HepG2 (cell line): ENCODE results near the gene SPINK6. TPM values are rescaled to one million over a fixed set of nuclear protein-coding genes. Genes with fewer than 3 reads are reported as not detected.

ENCODE experiments used
- ATAC-seq: fragments of 200-7000 bp; cut with Tn5 transposase; 3 replicates; pipeline ENCODE4 v1.9.1; 2020; ENCODE audit warnings: mild to moderate bottlenecking, moderate library complexity
- BruUV-seq: library from RNA; stranded (reverse); fragments of 400-500 nt; replicated peaks from 2 replicates; lab custom pipeline; 2021; lab: Mats Ljungman, UMichigan
- CTCF ChIA-PET: fragments of 300-600 bp; formaldehyde crosslinking; extraction: SDS; loops from one replicate; lab custom pipeline; 2021; ENCODE audit warnings: low total read pairs, inconsistent platforms, low intra/inter-chr PET ratio; lab: Yijun Ruan, JAX
- POLR2A ChIA-PET: fragments of 350-600 bp; sonication (Branson Sonifier 250); formaldehyde crosslinking; loops from one replicate; lab custom pipeline; 2020; ENCODE audit warnings: antibody characterized with exemption, inconsistent platforms; lab: Yijun Ruan, JAX
- DNase-seq: peaks from one replicate; pipeline ENCODE4 v3.0.0-alpha.2; 2015; ENCODE audit warnings: low spot score
- FAIRE-seq: peaks from 3 replicates; lab custom pipeline; 2011; peaks lifted over from hg19 to GRCh38; lab: Jason Lieb, UNC
- H2AFZ ChIP-seq: one replicate; pipeline ENCODE4 v1.6.1; 2011; ENCODE audit warnings: low read length, inconsistent platforms
- H3K27ac ChIP-seq: fragments of 300-600 bp; 3 replicates; pipeline ENCODE4 v1.8.0; 2011; ENCODE audit warnings: mixed run types, mild to moderate bottlenecking, mixed read lengths, low read length, inconsistent platforms; ENCODE audit not compliant: insufficient read depth; ENCODE audit errors: extremely low read length
- H3K27me3 ChIP-seq, 2 experiments: fragments of 200-600 bp in 1 of 2; 2 replicates in 1 of 2; 3 replicates in 1 of 2; pipeline versions ENCODE4 v1.6.0 to v1.8.0; 2011; ENCODE audit warnings: low read length in 2 of 2, mild to moderate bottlenecking in 2 of 2, moderate library complexity in 2 of 2, inconsistent platforms in 1 of 2; ENCODE audit not compliant: insufficient read depth in 2 of 2, control insufficient read depth in 1 of 2
- H3K36me3 ChIP-seq, 2 experiments: fragments of 200-600 bp in 1 of 2; replicated peaks in 1 of 2; 2 replicates in 1 of 2; 3 replicates in 1 of 2; pipeline versions ENCODE4 v1.5.1 to v1.8.0; 2011; ENCODE audit warnings: low read length in 2 of 2, inconsistent platforms in 1 of 2; ENCODE audit not compliant: insufficient read depth in 2 of 2, control insufficient read depth in 1 of 2
- H3K4me1 ChIP-seq: 2 replicates; pipeline ENCODE4 v1.5.1; 2012; ENCODE audit warnings: low read length, inconsistent platforms; ENCODE audit not compliant: insufficient read depth
- H3K4me2 ChIP-seq: 2 replicates; pipeline ENCODE4 v1.6.0; 2011; ENCODE audit warnings: low read depth, low read length, inconsistent platforms
- H3K4me3 ChIP-seq, 3 experiments: fragments of 200-600 bp in 1 of 3; sonication (generic), shearing (Covaris generic) in 1 of 3; replicated peaks in 1 of 3; 2 replicates each; pipeline ENCODE4 v1.5.1; 2011 to 2016; ENCODE audit warnings: low read length in 3 of 3, inconsistent platforms in 2 of 3, low read depth in 2 of 3, mild to moderate bottlenecking in 2 of 3, control low read depth in 1 of 3, mixed read lengths in 1 of 3; ENCODE audit not compliant: insufficient read depth in 1 of 3
- H3K79me2 ChIP-seq: one replicate; pipeline ENCODE4 v1.6.1; 2011; ENCODE audit warnings: low read length, inconsistent platforms; ENCODE audit not compliant: insufficient read depth
- H3K9ac ChIP-seq: 2 replicates; pipeline ENCODE4 v1.6.0; 2011; ENCODE audit warnings: mild to moderate bottlenecking, low read depth, low read length, inconsistent platforms; ENCODE audit not compliant: insufficient read depth
- H3K9me3 ChIP-seq: 2 replicates; pipeline ENCODE4 v1.5.1; 2012; ENCODE audit warnings: mild to moderate bottlenecking, low read length
- H4K20me1 ChIP-seq: 2 replicates; pipeline ENCODE4 v1.6.0; 2011; ENCODE audit warnings: inconsistent platforms, mild to moderate bottlenecking, low read length, moderate library complexity; ENCODE audit not compliant: insufficient read depth
- FOXA3 ChIP-seq: IDR thresholded peaks from 2 replicates; pipeline ENCODE4 v1.6.1; 2016; ENCODE audit warnings: missing genetic modification reagents, missing compliant biosample characterization
- FOXP1 ChIP-seq, 2 experiments: fragments of 450-650 bp in 1 of 2; IDR thresholded peaks; 2 replicates each; pipeline ENCODE4 v1.6.1; 2017 to 2018; ENCODE audit warnings: antibody characterized with exemption in 1 of 2
- GPN1 ChIP-seq: sonication (generic); formaldehyde crosslinking; IDR thresholded peaks from 2 replicates; pipeline ENCODE4 v1.5.1; 2020; ENCODE audit warnings: missing genetic modification reagents, borderline replicate concordance
- KLF12 ChIP-seq: sonication (generic); formaldehyde crosslinking; IDR thresholded peaks from 2 replicates; pipeline ENCODE4 v1.4.0; 2020; ENCODE audit warnings: missing genetic modification reagents, borderline replicate concordance
- MZF1 ChIP-seq: sonication (generic); formaldehyde crosslinking; IDR thresholded peaks from 2 replicates; pipeline ENCODE4 v1.8.1; 2023; ENCODE audit warnings: mild to moderate bottlenecking, missing genetic modification reagents, borderline replicate concordance
- SMAD3 ChIP-seq: sonication (generic); formaldehyde crosslinking; IDR thresholded peaks from 2 replicates; pipeline ENCODE4 v1.4.0; 2020; ENCODE audit warnings: missing genetic modification reagents
- SRSF1 ChIP-seq: fragments of 200-400 bp; formaldehyde crosslinking; optimal IDR thresholded peaks from 2 replicates; pipeline ENCODE3; 2017; ENCODE audit warnings: mild to moderate bottlenecking, low read depth, low read length, moderate library complexity
- ZFP37 ChIP-seq: sonication (generic); formaldehyde crosslinking; IDR thresholded peaks from 2 replicates; pipeline ENCODE4 v1.4.0; 2020; ENCODE audit warnings: missing genetic modification reagents, borderline replicate concordance
- ZFX ChIP-seq: sonication (generic); formaldehyde crosslinking; IDR thresholded peaks from 2 replicates; pipeline ENCODE4 v1.4.0; 2020; ENCODE audit warnings: mild to moderate bottlenecking, low read depth, missing genetic modification reagents, moderate library complexity
- ZFY ChIP-seq: sonication (generic); formaldehyde crosslinking; IDR thresholded peaks from 2 replicates; pipeline ENCODE4 v1.4.0; 2020; ENCODE audit warnings: missing genetic modification reagents
- ZNF350 ChIP-seq: sonication (generic); formaldehyde crosslinking; IDR thresholded peaks from 2 replicates; pipeline ENCODE4 v1.4.0; 2020; ENCODE audit warnings: mild to moderate bottlenecking, low read depth, missing genetic modification reagents, borderline replicate concordance
- ZNF616 ChIP-seq: sonication (generic); formaldehyde crosslinking; IDR thresholded peaks from 2 replicates; pipeline ENCODE4 v1.5.0; 2020; ENCODE audit warnings: low read depth, mild to moderate bottlenecking, missing genetic modification reagents
- WGBS: methylation state at CpG from one replicate; pipeline ENCODE4 v1.1.6; 2017; ENCODE audit warnings: low lambda C conversion rate; 5-methylcytosine and 5-hydroxymethylcytosine counted together
- in situ Hi-C: cut with HindIII; loops from 2 replicates; pipeline ENCODE4 v1.10.0; 2017; ENCODE audit warnings: low pct_unique_long_range_greater_than_20kb; ENCODE audit not compliant: extremely low pct_ligation_motif_present
- intact Hi-C: fragments of 100-400 bp; cut with micrococcal nuclease; formaldehyde crosslinking; loops from one replicate; pipeline ENCODE4 v1.10.0; 2022; ENCODE audit not compliant: unreplicated experiment
- polyA plus RNA-seq, 8 experiments: library from polyadenylated mRNA; depleted of rRNA in 3 of 8; stranded (reverse) in 7 of 8; unstranded in 1 of 8; fragments of >200 nt; fragmentation: Illumina TruSeq in 4 of 8; extraction: Trizol in 4 of 8; gene quantifications; 2 replicates each; pipeline versions ENCODE4 v1.2.1 to v1.2.3, GENCODE V29; 2011 to 2016; ENCODE audit warnings: low read depth in 4 of 8, missing spikeins in 1 of 8, mixed read lengths in 1 of 8; ENCODE audit not compliant: insufficient read depth in 1 of 8
- total RNA-seq, 5 experiments: library from RNA; depleted of rRNA; stranded (reverse); fragments of >200 nt; fragmentation: Illumina TruSeq; extraction: Trizol; gene quantifications; 2 replicates each; pipeline ENCODE4 v1.2.3, GENCODE V29; 2016; ENCODE audit warnings: low read depth in 1 of 5
- TF ChIP-seq, protein P1 (sequence below): sonication (generic); formaldehyde crosslinking; IDR thresholded peaks from 2 replicates; pipeline ENCODE4 v1.5.0; 2020; ENCODE audit warnings: mild to moderate bottlenecking, missing genetic modification reagents
- TF ChIP-seq, protein P2 (sequence below): sonication (generic); formaldehyde crosslinking; IDR thresholded peaks from 2 replicates; pipeline ENCODE4 v1.4.0; 2020; ENCODE audit warnings: missing genetic modification reagents
- TF ChIP-seq, protein P3 (sequence below): sonication (generic); formaldehyde crosslinking; IDR thresholded peaks from 2 replicates; pipeline ENCODE4 v1.9.0; 2021; ENCODE audit warnings: missing genetic modification reagents, borderline replicate concordance
- TF ChIP-seq, protein P4 (sequence below): sonication (generic); formaldehyde crosslinking; IDR thresholded peaks from 2 replicates; pipeline ENCODE4 v1.4.0; 2020; ENCODE audit warnings: missing genetic modification reagents, borderline replicate concordance

The SPINK6 gene
- total and polyA plus RNA-seq, 2 of the 13 experiments (the other 11 are each of a cell fraction or from before 2014, with no cell fraction given): not detected

DNA sequence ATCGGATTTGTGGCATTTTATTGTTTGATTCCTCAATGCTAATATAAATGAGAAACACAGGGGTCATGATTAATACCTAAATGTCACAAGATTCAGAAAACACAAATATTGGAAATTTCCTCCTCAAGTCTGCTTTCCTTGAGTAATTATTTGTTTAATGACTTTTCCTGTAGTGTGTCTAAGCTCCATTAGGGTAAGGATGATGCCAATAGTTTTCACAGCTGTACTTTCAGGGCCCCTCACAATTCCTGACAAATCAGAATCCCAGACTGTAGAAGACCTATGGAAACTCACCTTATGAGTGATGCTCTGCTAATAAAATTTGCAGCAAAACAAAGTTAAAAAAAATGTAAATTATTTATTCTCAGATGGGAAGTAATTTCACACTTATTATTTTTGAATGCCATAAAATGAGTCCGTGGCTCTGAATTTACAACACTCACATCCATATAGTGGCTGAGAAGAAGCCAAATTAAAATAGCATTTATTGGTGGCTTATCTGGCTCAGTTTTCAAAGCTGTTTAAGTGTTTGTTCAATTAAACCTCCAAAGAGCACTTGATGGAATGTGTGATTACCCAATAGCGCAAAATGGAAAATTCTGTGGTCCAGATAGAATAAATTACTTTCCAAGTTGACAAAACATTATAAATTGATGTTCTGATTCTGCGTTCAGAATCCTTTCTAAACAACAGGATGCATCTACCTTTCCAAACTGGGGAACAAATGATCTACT is 36.1 kb upstream of the SPINK6 start:
- ChIA-PET CTCF (no interaction called here), POLR2A (no interaction called here)
- in situ Hi-C loops (no loop called here), intact Hi-C loops (no loop called here)
- no peaks in the 10 kb centered on the region for H3K36me3 ChIP-seq
- no peak overlapping the region for H2AFZ ChIP-seq
- no TSS peak for BruUV-seq
- H3K9ac ChIP-seq: no peak overlapping the region
- H3K9me3 ChIP-seq: no peaks in the 10 kb centered on the region
- no peak overlapping the region for H3K4me3 ChIP-seq
- H3K4me2 ChIP-seq: no peak overlapping the region
- no peak for FAIRE-seq
- H3K27ac ChIP-seq: no peak overlapping the region
- H3K27me3 ChIP-seq: no peaks in the 10 kb centered on the region
- WGBS: 23% methylated on average over 4 of the region's 4 CpGs
- H3K4me1 ChIP-seq: no peaks in the 10 kb centered on the region
- H4K20me1 ChIP-seq: no peaks in the 10 kb centered on the region
- DNase-seq: no peak
- H3K79me2 ChIP-seq: no peaks in the 10 kb centered on the region
- ATAC-seq: no peak
- TF ChIP-seq MZF1: no peak
- no peak for TF ChIP-seq FOXP1 (IDR thresholded peaks at IDR 0.05)
- TF ChIP-seq FOXP1 (CRISPR knock-in tag; IDR thresholded peaks at IDR 0.05): no peak
- TF ChIP-seq GPN1: no peak
- TF ChIP-seq, protein P1, sequence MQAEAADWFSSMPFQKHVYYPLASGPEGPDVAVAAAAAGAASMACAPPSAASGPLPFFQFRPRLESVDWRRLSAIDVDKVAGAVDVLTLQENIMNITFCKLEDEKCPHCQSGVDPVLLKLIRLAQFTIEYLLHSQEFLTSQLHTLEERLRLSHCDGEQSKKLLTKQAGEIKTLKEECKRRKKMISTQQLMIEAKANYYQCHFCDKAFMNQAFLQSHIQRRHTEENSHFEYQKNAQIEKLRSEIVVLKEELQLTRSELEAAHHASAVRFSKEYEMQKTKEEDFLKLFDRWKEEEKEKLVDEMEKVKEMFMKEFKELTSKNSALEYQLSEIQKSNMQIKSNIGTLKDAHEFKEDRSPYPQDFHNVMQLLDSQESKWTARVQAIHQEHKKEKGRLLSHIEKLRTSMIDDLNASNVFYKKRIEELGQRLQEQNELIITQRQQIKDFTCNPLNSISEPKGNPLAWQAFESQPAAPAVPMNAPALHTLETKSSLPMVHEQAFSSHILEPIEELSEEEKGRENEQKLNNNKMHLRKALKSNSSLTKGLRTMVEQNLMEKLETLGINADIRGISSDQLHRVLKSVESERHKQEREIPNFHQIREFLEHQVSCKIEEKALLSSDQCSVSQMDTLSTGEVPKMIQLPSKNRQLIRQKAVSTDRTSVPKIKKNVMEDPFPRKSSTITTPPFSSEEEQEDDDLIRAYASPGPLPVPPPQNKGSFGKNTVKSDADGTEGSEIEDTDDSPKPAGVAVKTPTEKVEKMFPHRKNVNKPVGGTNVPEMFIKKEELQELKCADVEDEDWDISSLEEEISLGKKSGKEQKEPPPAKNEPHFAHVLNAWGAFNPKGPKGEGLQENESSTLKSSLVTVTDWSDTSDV (CRISPR knock-in tag): no peak
- TF ChIP-seq ZNF616 (CRISPR knock-in tag): no peak
- no peak for TF ChIP-seq SRSF1
- TF ChIP-seq, protein P2, sequence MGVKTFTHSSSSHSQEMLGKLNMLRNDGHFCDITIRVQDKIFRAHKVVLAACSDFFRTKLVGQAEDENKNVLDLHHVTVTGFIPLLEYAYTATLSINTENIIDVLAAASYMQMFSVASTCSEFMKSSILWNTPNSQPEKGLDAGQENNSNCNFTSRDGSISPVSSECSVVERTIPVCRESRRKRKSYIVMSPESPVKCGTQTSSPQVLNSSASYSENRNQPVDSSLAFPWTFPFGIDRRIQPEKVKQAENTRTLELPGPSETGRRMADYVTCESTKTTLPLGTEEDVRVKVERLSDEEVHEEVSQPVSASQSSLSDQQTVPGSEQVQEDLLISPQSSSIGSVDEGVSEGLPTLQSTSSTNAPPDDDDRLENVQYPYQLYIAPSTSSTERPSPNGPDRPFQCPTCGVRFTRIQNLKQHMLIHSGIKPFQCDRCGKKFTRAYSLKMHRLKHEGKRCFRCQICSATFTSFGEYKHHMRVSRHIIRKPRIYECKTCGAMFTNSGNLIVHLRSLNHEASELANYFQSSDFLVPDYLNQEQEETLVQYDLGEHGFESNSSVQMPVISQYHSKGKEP (CRISPR knock-in tag): no peak
- TF ChIP-seq ZFP37 (CRISPR knock-in tag): no peak
- TF ChIP-seq SMAD3: no peak
- no peak for TF ChIP-seq ZNF350 (CRISPR knock-in tag)
- TF ChIP-seq KLF12: no peak
- TF ChIP-seq, protein P3, sequence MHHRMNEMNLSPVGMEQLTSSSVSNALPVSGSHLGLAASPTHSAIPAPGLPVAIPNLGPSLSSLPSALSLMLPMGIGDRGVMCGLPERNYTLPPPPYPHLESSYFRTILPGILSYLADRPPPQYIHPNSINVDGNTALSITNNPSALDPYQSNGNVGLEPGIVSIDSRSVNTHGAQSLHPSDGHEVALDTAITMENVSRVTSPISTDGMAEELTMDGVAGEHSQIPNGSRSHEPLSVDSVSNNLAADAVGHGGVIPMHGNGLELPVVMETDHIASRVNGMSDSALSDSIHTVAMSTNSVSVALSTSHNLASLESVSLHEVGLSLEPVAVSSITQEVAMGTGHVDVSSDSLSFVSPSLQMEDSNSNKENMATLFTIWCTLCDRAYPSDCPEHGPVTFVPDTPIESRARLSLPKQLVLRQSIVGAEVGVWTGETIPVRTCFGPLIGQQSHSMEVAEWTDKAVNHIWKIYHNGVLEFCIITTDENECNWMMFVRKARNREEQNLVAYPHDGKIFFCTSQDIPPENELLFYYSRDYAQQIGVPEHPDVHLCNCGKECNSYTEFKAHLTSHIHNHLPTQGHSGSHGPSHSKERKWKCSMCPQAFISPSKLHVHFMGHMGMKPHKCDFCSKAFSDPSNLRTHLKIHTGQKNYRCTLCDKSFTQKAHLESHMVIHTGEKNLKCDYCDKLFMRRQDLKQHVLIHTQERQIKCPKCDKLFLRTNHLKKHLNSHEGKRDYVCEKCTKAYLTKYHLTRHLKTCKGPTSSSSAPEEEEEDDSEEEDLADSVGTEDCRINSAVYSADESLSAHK: no peak
- no peak for TF ChIP-seq ZFX (CRISPR knock-in tag)
- TF ChIP-seq, protein P4, sequence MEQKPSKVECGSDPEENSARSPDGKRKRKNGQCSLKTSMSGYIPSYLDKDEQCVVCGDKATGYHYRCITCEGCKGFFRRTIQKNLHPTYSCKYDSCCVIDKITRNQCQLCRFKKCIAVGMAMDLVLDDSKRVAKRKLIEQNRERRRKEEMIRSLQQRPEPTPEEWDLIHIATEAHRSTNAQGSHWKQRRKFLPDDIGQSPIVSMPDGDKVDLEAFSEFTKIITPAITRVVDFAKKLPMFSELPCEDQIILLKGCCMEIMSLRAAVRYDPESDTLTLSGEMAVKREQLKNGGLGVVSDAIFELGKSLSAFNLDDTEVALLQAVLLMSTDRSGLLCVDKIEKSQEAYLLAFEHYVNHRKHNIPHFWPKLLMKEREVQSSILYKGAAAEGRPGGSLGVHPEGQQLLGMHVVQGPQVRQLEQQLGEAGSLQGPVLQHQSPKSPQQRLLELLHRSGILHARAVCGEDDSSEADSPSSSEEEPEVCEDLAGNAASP: no peak
- no peak for TF ChIP-seq ZFY (CRISPR knock-in tag)
- TF ChIP-seq FOXA3 (CRISPR knock-in tag): no peak
